Testis (tissue), 2 donors: ENCODE data around the gene MKI67.

Source experiments
- POLR2A ChIP-seq: fragments of 450-650 bp; IDR thresholded peaks from one replicate; pipeline ENCODE4 v1.6.1; 2017; ENCODE audit warnings: antibody characterized with exemption, mild to moderate bottlenecking, moderate library complexity
- TF ChIP-seq, protein P1 (sequence below), 3 experiments: fragments of 450-650 bp in 2 of 3; fragments of 200-600 bp in 1 of 3; sonication (generic) in 1 of 3; IDR thresholded peaks; one replicate each; pipeline ENCODE4 v1.5.1; 2016 to 2019; ENCODE audit warnings: antibody characterized with exemption in 3 of 3, mild to moderate bottlenecking in 2 of 3, moderate library complexity in 1 of 3

DNA sequence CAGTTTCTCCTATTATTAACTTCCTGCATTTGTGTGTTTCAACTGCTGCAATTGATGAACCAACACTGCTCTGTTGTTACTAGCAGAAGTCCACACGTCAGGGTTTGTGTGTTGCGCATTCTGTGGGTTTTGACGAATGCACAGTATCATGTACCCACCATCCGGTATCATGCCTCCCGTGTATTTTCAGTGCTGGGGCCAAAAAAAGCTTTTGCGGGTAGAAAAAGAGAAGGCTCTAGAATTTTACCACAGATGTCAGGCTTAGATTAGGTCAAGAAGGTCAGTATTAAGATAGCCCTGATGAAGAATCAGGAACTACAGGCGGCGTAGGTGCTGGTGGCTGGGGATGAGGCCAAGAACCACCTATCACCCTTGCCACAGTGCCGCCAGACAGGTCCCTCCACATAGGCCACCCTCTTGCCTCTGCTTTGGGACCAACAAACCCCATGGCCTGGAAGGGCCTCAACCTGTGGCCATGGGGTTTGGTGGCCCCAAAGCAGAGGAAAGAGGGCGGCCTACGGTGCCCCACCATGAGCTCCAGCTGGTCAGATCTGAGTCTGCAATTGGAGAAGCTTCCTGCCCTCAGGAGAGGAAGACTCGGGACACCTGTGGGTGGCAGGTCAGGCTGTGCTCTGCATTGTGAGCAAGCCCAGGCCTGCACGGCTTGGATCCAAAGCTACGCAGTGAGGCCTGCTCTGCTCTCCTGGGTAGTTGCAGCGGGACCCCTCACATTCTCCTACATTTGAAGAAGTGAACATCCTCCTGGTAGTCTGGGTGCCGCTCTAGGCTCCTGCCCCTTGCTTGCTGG is 71.9 kb downstream of the MKI67 start:
- TF ChIP-seq, protein P1, sequence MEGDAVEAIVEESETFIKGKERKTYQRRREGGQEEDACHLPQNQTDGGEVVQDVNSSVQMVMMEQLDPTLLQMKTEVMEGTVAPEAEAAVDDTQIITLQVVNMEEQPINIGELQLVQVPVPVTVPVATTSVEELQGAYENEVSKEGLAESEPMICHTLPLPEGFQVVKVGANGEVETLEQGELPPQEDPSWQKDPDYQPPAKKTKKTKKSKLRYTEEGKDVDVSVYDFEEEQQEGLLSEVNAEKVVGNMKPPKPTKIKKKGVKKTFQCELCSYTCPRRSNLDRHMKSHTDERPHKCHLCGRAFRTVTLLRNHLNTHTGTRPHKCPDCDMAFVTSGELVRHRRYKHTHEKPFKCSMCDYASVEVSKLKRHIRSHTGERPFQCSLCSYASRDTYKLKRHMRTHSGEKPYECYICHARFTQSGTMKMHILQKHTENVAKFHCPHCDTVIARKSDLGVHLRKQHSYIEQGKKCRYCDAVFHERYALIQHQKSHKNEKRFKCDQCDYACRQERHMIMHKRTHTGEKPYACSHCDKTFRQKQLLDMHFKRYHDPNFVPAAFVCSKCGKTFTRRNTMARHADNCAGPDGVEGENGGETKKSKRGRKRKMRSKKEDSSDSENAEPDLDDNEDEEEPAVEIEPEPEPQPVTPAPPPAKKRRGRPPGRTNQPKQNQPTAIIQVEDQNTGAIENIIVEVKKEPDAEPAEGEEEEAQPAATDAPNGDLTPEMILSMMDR (IDR thresholded peaks at IDR 0.05) = no peak
- TF ChIP-seq POLR2A = no peak
